ENCODE data around the gene CSGALNACT2.

The CSGALNACT2 gene

GRCh38 chr10:43113201-43114087 is 24.8 kb upstream of the CSGALNACT2 start:
- DNase-seq = no peak

GRCh38 chr10:43114088-43114742 is 24.0 kb upstream of the CSGALNACT2 start:
- DNase-seq = no peak

GRCh38 chr10:43114743-43115611 is 23.3 kb upstream of the CSGALNACT2 start:
- no peak for DNase-seq

- DNase-seq = no peak
Measured at GRCh38 chr10:43115881-43116595, 22.2 kb upstream of the CSGALNACT2 start.

GRCh38 chr10:43116596-43116995 is 21.6 kb upstream of the CSGALNACT2 start:
- DNase-seq = no peak

GRCh38 chr10:43117031-43117776 is 21.0 kb upstream of the CSGALNACT2 start:
- no peak for DNase-seq

GRCh38 chr10:43117777-43118583 is 20.3 kb upstream of the CSGALNACT2 start:
- no peak for DNase-seq

GRCh38 chr10:43118631-43119415 is 19.4 kb upstream of the CSGALNACT2 start:
- DNase-seq = no peak

GRCh38 chr10:43119416-43120115 is 18.7 kb upstream of the CSGALNACT2 start:
- no peak for DNase-seq

- DNase-seq = no peak
Measured at GRCh38 chr10:43120116-43120928, 17.9 kb upstream of the CSGALNACT2 start.

- DNase-seq = peak; percentile 41
Measured at GRCh38 chr10:43120929-43121314, 17.3 kb upstream of the CSGALNACT2 start.

GRCh38 chr10:43121444-43121843 is 16.8 kb upstream of the CSGALNACT2 start:
- no peak for DNase-seq

GRCh38 chr10:43122096-43122495 is 16.1 kb upstream of the CSGALNACT2 start:
- no peak for DNase-seq

- no peak for DNase-seq
Measured at GRCh38 chr10:43122826-43123225, 15.4 kb upstream of the CSGALNACT2 start.

- DNase-seq = no peak
Measured at GRCh38 chr10:43123361-43124093, 14.7 kb upstream of the CSGALNACT2 start.

GRCh38 chr10:43124094-43124521 is 14.1 kb upstream of the CSGALNACT2 start:
- no peak for DNase-seq

- no peak for DNase-seq
Measured at GRCh38 chr10:43124574-43125273, 13.5 kb upstream of the CSGALNACT2 start.
